Mammary epithelial cell (primary cell): ENCODE results near the gene ZNF425.

Experiments used
- EZH2 ChIP-seq: IDR thresholded peaks from 2 replicates; pipeline ENCODE4 v1.6.1; 2012; ENCODE audit warnings: low read length, inconsistent platforms, borderline replicate concordance
- TF ChIP-seq, protein P1 (sequence below), 2 donors: IDR thresholded peaks in 1 of 2; conservative IDR thresholded peaks in 1 of 2; 2 replicates each; pipeline ENCODE4 v1.5.1; 2011 to 2012; ENCODE audit warnings: inconsistent platforms in 2 of 2, low read length in 2 of 2, mild to moderate bottlenecking in 2 of 2, control low read depth in 1 of 2, low read depth in 1 of 2; ENCODE audit not compliant: insufficient read depth in 1 of 2; ENCODE audit errors: extremely low read depth in 1 of 2

DNA sequence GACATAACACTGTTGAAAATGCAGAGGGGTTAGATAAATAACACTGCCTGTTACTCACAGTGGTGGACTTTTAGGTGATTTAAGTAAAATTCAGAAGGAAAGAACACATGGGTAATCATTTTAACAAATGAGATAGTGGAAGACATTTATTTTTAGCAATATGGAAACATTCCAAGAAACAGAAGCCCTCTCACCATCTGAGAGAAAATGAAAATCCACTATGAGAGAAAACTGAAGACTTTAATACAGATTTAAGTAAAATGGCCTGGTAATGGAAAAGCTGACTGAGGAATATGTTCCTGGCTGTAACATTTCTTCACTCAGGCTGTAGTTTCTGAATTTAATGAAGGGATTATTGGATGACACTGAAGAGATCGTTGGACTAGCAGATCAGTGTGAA, 23.5 kb downstream of the ZNF425 start:
- TF ChIP-seq, protein P1, sequence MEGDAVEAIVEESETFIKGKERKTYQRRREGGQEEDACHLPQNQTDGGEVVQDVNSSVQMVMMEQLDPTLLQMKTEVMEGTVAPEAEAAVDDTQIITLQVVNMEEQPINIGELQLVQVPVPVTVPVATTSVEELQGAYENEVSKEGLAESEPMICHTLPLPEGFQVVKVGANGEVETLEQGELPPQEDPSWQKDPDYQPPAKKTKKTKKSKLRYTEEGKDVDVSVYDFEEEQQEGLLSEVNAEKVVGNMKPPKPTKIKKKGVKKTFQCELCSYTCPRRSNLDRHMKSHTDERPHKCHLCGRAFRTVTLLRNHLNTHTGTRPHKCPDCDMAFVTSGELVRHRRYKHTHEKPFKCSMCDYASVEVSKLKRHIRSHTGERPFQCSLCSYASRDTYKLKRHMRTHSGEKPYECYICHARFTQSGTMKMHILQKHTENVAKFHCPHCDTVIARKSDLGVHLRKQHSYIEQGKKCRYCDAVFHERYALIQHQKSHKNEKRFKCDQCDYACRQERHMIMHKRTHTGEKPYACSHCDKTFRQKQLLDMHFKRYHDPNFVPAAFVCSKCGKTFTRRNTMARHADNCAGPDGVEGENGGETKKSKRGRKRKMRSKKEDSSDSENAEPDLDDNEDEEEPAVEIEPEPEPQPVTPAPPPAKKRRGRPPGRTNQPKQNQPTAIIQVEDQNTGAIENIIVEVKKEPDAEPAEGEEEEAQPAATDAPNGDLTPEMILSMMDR (conservative IDR thresholded peaks at IDR 0.05 in 1 of 2, IDR thresholded peaks at IDR 0.05 in 1 of 2; ENCODE audit: extremely low read depth in 1 of 2, insufficient read depth in 1 of 2, low read depth in 1 of 2, low read length in 2 of 2) = no peak
- TF ChIP-seq EZH2 = no peak
